Natural killer cell (primary cell): ENCODE data around the gene RBM15B. TPM values are rescaled to one million over a fixed set of nuclear protein-coding genes. Genes with fewer than 3 reads are reported as not detected.

ENCODE experiments used
- ATAC-seq, 3 donors: fragments of 150-1000 bp in 2 of 3; fragments of 200-7000 bp in 1 of 3; cut with Tn5 transposase; 1 replicate in 1 of 3; 2 replicates in 2 of 3; pipeline ENCODE4 v1.10.0; 2021; ENCODE audit warnings: mild to moderate bottlenecking in 2 of 3, moderate library complexity in 2 of 3
- DNase-seq, 2 donors: peaks; one replicate each; pipeline versions ENCODE4 v3.0.0 to v3.0.0-alpha.2; 2013 to 2021; ENCODE audit warnings: mixed read lengths in 1 of 2
- H3K27ac ChIP-seq: one replicate; pipeline ENCODE4 v1.5.1; 2013; ENCODE audit warnings: mild to moderate bottlenecking, low read length
- H3K27me3 ChIP-seq: one replicate; pipeline ENCODE4 v1.6.1; 2013; ENCODE audit warnings: low read length; ENCODE audit not compliant: control insufficient read depth, insufficient read depth
- H3K36me3 ChIP-seq: one replicate; pipeline ENCODE4 v1.6.1; 2013; ENCODE audit warnings: low read length; ENCODE audit not compliant: control insufficient read depth, insufficient read depth
- H3K4me1 ChIP-seq: one replicate; pipeline ENCODE4 v1.6.1; 2013; ENCODE audit warnings: low read length; ENCODE audit not compliant: control insufficient read depth, insufficient read depth
- H3K4me3 ChIP-seq: one replicate; pipeline ENCODE4 v1.5.1; 2013; ENCODE audit warnings: low read length
- H3K9me3 ChIP-seq: one replicate; pipeline ENCODE4 v1.6.1; 2013; ENCODE audit warnings: low read length; ENCODE audit not compliant: control insufficient read depth, insufficient read depth
- H3K27ac Mint-ChIP-seq, 2 donors: one replicate each; pipeline ENCODE4 v1.8.0; 2022; ENCODE audit warnings: mild to moderate bottlenecking in 2 of 2, mixed read lengths in 2 of 2, moderate library complexity in 1 of 2
- H3K27me3 Mint-ChIP-seq, 2 donors: one replicate each; pipeline ENCODE4 v1.8.0; 2022; ENCODE audit warnings: low read depth in 2 of 2, mixed read lengths in 2 of 2
- H3K36me3 Mint-ChIP-seq: one replicate; pipeline ENCODE4 v1.8.0; 2022; ENCODE audit warnings: mixed read lengths
- H3K4me1 Mint-ChIP-seq, 2 donors: one replicate each; pipeline ENCODE4 v1.8.0; 2022; ENCODE audit warnings: mixed read lengths in 2 of 2
- H3K4me3 Mint-ChIP-seq: one replicate; pipeline ENCODE4 v1.8.0; 2022; ENCODE audit warnings: mild to moderate bottlenecking, moderate library complexity, mixed read lengths
- H3K9me3 Mint-ChIP-seq, 2 donors: one replicate each; pipeline ENCODE4 v1.8.0; 2022; ENCODE audit warnings: mixed read lengths in 2 of 2
- WGBS: methylation state at CpG from one replicate; pipeline ENCODE4 v1.1.7; 2013; ENCODE audit warnings: missing lambda C conversion rate; ENCODE audit not compliant: insufficient coverage; 5-methylcytosine and 5-hydroxymethylcytosine counted together
- intact Hi-C: fragments of 100-400 bp; cut with micrococcal nuclease; formaldehyde crosslinking; loops from one replicate; pipeline ENCODE4 v1.14.2; 2022
- total RNA-seq, 4 donors: library from RNA; stranded (reverse); fragments of 120-200 nt in 1 of 4; gene quantifications; one replicate each; pipeline versions ENCODE4 v1.2.3 to v1.2.4, GENCODE V29; 2013 to 2022
- TF ChIP-seq, protein P1 (sequence below): fragments of 200-600 bp; IDR thresholded peaks from one replicate; pipeline ENCODE4 v1.8.0; 2022; ENCODE audit warnings: antibody characterized with exemption

The RBM15B gene
- total RNA-seq, 3 donors from 2014 or later (not counting 1 experiment from before 2014, with no cell fraction given) = 23.7 to 29.0 (median 28.6) TPM

DNA sequence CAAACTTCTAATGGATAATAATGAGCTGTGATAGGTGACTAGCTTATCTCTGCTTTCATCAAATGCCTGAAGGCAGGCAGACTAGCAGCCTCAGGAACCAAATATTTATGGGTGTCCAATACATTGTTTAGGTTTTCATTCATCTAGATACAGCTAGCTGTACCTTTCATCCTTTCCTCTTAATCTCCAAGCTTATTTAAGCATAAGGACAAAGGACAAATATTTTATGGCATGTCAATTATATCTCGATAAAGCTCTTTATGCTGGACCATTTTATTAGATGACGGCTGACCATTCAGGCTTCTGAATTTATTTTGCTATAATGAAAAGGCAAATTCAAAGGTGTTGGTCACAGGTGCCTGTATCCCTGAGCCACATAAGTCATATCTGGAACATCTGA is 16.9 kb downstream of the RBM15B start:
- H3K4me1 Mint-ChIP-seq = peaks cover 7 to 10% of the 10 kb centered on the region in 2 donors
- no peaks in the 10 kb centered on the region for H3K27me3 Mint-ChIP-seq
- 96% methylated on average over 2 of the region's 2 CpGs for WGBS
- Histone ChIP-seq H3K4me3 (no peak overlapping the region), H3K9me3 (no peaks in the 10 kb centered on the region), H3K27ac (no peak overlapping the region), H3K36me3 (peaks cover 39% of the 10 kb centered on the region), H3K4me1 (no peaks in the 10 kb centered on the region), H3K27me3 (no peaks in the 10 kb centered on the region)
- no peak overlapping the region for H3K27ac Mint-ChIP-seq
- TF ChIP-seq, protein P1, sequence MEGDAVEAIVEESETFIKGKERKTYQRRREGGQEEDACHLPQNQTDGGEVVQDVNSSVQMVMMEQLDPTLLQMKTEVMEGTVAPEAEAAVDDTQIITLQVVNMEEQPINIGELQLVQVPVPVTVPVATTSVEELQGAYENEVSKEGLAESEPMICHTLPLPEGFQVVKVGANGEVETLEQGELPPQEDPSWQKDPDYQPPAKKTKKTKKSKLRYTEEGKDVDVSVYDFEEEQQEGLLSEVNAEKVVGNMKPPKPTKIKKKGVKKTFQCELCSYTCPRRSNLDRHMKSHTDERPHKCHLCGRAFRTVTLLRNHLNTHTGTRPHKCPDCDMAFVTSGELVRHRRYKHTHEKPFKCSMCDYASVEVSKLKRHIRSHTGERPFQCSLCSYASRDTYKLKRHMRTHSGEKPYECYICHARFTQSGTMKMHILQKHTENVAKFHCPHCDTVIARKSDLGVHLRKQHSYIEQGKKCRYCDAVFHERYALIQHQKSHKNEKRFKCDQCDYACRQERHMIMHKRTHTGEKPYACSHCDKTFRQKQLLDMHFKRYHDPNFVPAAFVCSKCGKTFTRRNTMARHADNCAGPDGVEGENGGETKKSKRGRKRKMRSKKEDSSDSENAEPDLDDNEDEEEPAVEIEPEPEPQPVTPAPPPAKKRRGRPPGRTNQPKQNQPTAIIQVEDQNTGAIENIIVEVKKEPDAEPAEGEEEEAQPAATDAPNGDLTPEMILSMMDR = no peak
- intact Hi-C loops = no loop called here
- H3K4me3 Mint-ChIP-seq = no peak overlapping the region
- ATAC-seq (no peak), DNase-seq (no peak)
- H3K9me3 Mint-ChIP-seq = no peaks in the 10 kb centered on the region
- H3K36me3 Mint-ChIP-seq = peaks cover 14% of the 10 kb centered on the region

DNA sequence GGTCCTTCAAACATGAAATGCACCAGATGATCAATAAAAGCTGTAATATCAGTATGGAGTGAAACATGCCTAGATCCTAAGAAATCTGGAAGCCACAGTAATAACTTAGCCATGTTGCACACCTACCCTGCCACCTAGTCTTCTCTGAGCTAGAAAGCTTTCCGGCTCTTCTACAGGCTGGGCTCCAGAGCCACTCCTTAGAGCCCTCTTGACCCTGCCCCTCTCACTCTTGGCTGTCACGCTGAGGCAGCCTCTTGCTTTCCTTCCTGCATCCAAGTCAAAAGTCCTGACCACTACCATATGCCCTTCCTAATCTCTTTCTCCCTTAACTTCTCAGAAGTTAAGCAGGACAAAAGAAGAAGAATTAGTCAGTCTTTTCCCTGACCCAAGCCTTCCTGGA is 17.7 kb downstream of the RBM15B start:
- H3K27ac ChIP-seq = no peak overlapping the region
- H3K4me3 Mint-ChIP-seq = no peak overlapping the region
- H3K27me3 Mint-ChIP-seq = no peaks in the 10 kb centered on the region
- H3K4me3 ChIP-seq = no peak overlapping the region
- no peaks in the 10 kb centered on the region for H3K9me3 ChIP-seq
- H3K9me3 Mint-ChIP-seq = no peaks in the 10 kb centered on the region
- 97% methylated on average over 2 of the region's 2 CpGs for WGBS
- peaks cover 14% of the 10 kb centered on the region for H3K36me3 Mint-ChIP-seq
- ATAC-seq = no peak
- peaks cover 7 to 10% of the 10 kb centered on the region in 2 donors for H3K4me1 Mint-ChIP-seq
- intact Hi-C loops = no loop called here
- peak overlapping the region in 1 of 2 donors; percentile 11 for H3K27ac Mint-ChIP-seq
- peaks cover 43% of the 10 kb centered on the region for H3K36me3 ChIP-seq
- H3K4me1 ChIP-seq = no peaks in the 10 kb centered on the region
- DNase-seq = no peak
- H3K27me3 ChIP-seq = no peaks in the 10 kb centered on the region
- TF ChIP-seq, protein P1 = no peak

DNA sequence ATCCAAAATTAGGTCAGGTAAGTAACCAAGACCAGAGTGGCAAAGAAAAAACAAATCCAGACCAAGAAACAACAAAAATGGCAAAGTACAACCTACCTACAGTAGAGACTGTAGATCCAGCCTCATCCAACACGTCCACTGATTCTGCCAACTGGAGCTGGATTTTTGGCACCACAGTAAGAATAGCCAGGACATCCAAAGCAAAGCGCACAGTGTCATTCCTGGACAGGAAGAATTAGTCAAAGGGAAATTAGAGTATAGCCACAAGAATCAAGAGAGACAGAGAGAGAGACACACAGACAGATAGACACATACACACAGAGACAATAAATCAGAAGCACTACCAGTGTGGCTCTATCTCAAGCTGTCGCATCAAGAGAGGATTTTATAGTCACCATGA is 31.1 kb downstream of the RBM15B start:
- ATAC-seq (no peak), DNase-seq (no peak)
- WGBS = 94% methylated on average over 3 of the region's 3 CpGs
- TF ChIP-seq, protein P1 = no peak
- H3K4me3 ChIP-seq = no peak overlapping the region
- no peak overlapping the region for H3K4me3 Mint-ChIP-seq
- peak overlapping the region in 1 of 2 donors; percentile 63 for H3K27ac Mint-ChIP-seq
- H3K27me3 ChIP-seq = no peaks in the 10 kb centered on the region
- peaks cover 9% of the 10 kb centered on the region for H3K36me3 Mint-ChIP-seq
- no peaks in the 10 kb centered on the region for H3K4me1 ChIP-seq
- intact Hi-C loops = no loop called here
- no peaks in the 10 kb centered on the region for H3K9me3 Mint-ChIP-seq
- H3K27ac ChIP-seq = no peak overlapping the region
- no peaks in the 10 kb centered on the region for H3K9me3 ChIP-seq
- no peaks in the 10 kb centered on the region for H3K27me3 Mint-ChIP-seq
- H3K36me3 ChIP-seq = peaks cover 48% of the 10 kb centered on the region
- no peaks in the 10 kb centered on the region for H3K4me1 Mint-ChIP-seq

DNA sequence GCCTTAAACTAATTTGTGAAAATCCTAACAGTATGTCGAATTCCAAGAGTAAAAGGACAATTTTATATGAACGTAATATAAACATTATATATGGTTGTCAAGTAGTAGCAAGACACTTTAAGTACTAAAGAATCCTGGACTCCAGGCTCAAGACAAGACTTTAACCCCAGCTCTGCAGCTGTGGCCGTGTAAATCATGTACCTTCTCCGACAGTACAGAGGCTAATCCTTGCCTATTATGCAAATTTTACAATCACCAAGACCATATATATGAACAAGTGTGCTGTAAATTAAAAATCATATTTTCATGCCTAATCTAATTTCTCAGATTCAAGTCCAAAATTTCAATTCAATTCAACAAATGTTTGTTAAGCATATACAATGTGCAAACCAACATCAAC is 35.8 kb downstream of the RBM15B start:
- Histone ChIP-seq H3K36me3 (peaks cover 36% of the 10 kb centered on the region), H3K27me3 (no peaks in the 10 kb centered on the region), H3K4me1 (no peaks in the 10 kb centered on the region), H3K27ac (no peak overlapping the region), H3K4me3 (no peak overlapping the region), H3K9me3 (no peaks in the 10 kb centered on the region)
- Mint-ChIP-seq H3K9me3 (no peaks in the 10 kb centered on the region), H3K27ac (no peak overlapping the region), H3K27me3 (no peaks in the 10 kb centered on the region), H3K4me3 (no peak overlapping the region), H3K4me1 (no peaks in the 10 kb centered on the region), H3K36me3 (no peaks in the 10 kb centered on the region)
- DNase-seq (no peak), ATAC-seq (no peak)
- WGBS = 100% methylated on average over 2 of the region's 4 CpGs
- intact Hi-C loops = no loop called here
- TF ChIP-seq, protein P1 = no peak
